H1 (cell line): Measurements from ENCODE around the gene COA1. TPM values are rescaled to one million over a fixed set of nuclear protein-coding genes. Genes with fewer than 3 reads are reported as not detected.

Source experiments
- CTCF ChIA-PET: fragments of 300-600 bp; sonication (Branson Sonifier 250); formaldehyde crosslinking; loops from one replicate; lab custom pipeline; 2021; ENCODE audit not compliant: partially characterized antibody; lab: Charles Lee
- POLR2A ChIA-PET: fragments of 300-600 bp; sonication (Branson Sonifier 250); formaldehyde crosslinking; loops from one replicate; lab custom pipeline; 2021; ENCODE audit warnings: inconsistent platforms; ENCODE audit not compliant: partially characterized antibody; lab: Charles Lee
- DNase-seq, 2 experiments: peaks; one replicate each; pipeline versions ENCODE4 v3.0.0 to v3.0.0-alpha.2; 2010 to 2022; ENCODE audit warnings: low spot score in 2 of 2, low read depth in 1 of 2, mixed read lengths in 1 of 2
- FAIRE-seq: peaks from 2 replicates; lab custom pipeline; 2011; peaks lifted over from hg19 to GRCh38; lab: Jason Lieb, UNC
- H2AFZ ChIP-seq: 2 replicates; pipeline ENCODE4 v1.8.1; 2012; ENCODE audit warnings: low read length, inconsistent platforms
- H2AK5ac ChIP-seq: 2 replicates; pipeline ENCODE4 v1.6.1; 2013; ENCODE audit warnings: low read depth, low read length
- H2BK120ac ChIP-seq: replicated peaks from 2 replicates; pipeline ENCODE3; 2013; ENCODE audit warnings: low read depth, low read length, inconsistent platforms
- H2BK12ac ChIP-seq: 2 replicates; pipeline ENCODE4 v1.6.1; 2013; ENCODE audit warnings: low read depth, low read length
- H2BK15ac ChIP-seq: 2 replicates; pipeline ENCODE4 v1.6.1; 2013; ENCODE audit warnings: low read length
- H2BK20ac ChIP-seq: 2 replicates; pipeline ENCODE4 v1.6.1; 2013; ENCODE audit warnings: low read length
- H2BK5ac ChIP-seq: 2 replicates; pipeline ENCODE4 v1.6.1; 2013; ENCODE audit warnings: low read depth, low read length
- H3K14ac ChIP-seq: 2 replicates; pipeline ENCODE4 v1.6.1; 2013; ENCODE audit warnings: inconsistent platforms; ENCODE audit not compliant: insufficient read length
- H3K18ac ChIP-seq: 2 replicates; pipeline ENCODE4 v1.6.1; 2013; ENCODE audit warnings: low read length; ENCODE audit errors: extremely low read depth
- H3K23ac ChIP-seq: 2 replicates; pipeline ENCODE4 v1.6.1; 2013; ENCODE audit warnings: inconsistent platforms; ENCODE audit not compliant: insufficient read length
- H3K23me2 ChIP-seq: 2 replicates; pipeline ENCODE4 v1.6.1; 2013; ENCODE audit warnings: low read depth, low read length
- H3K27ac ChIP-seq: 2 replicates; pipeline ENCODE4 v1.6.1; 2011; ENCODE audit warnings: low read depth, low read length, inconsistent platforms
- H3K27me3 ChIP-seq, 4 experiments: replicated peaks in 1 of 4; 1 replicate in 1 of 4; 2 replicates in 3 of 4; pipeline versions ENCODE4 v1.6.1 to v1.8.1; 2011 to 2013; ENCODE audit warnings: low read length in 3 of 4, mild to moderate bottlenecking in 3 of 4, inconsistent platforms in 2 of 4, mixed read lengths in 2 of 4, moderate library complexity in 1 of 4; ENCODE audit not compliant: control insufficient read depth in 3 of 4, insufficient read depth in 3 of 4; ENCODE audit errors: extremely low read depth in 1 of 4
- H3K36me3 ChIP-seq, 4 experiments: 2 replicates each; pipeline versions ENCODE4 v1.6.1 to v1.8.1; 2011 to 2013; ENCODE audit warnings: mild to moderate bottlenecking in 4 of 4, low read length in 3 of 4, moderate library complexity in 2 of 4, control low read depth in 1 of 4, inconsistent platforms in 1 of 4; ENCODE audit not compliant: insufficient read depth in 4 of 4, control insufficient read depth in 2 of 4
- H3K4ac ChIP-seq: replicated peaks from 2 replicates; pipeline ENCODE3; 2013; ENCODE audit warnings: low read length, low read depth, mixed read lengths, inconsistent platforms; ENCODE audit not compliant: insufficient read length
- H3K4me1 ChIP-seq, 4 experiments: replicated peaks in 1 of 4; 1 replicate in 1 of 4; 2 replicates in 3 of 4; pipeline versions ENCODE4 v1.6.1 to v1.8.1; 2011 to 2013; ENCODE audit warnings: low read length in 3 of 4, inconsistent platforms in 2 of 4, mixed read lengths in 1 of 4; ENCODE audit not compliant: insufficient read depth in 4 of 4, control insufficient read depth in 3 of 4
- H3K4me2 ChIP-seq, 2 experiments: 2 replicates each; pipeline versions ENCODE4 v1.6.1 to v1.8.1; 2011 to 2013; ENCODE audit warnings: low read depth in 2 of 2, low read length in 2 of 2, control low read depth in 1 of 2, inconsistent platforms in 1 of 2, mild to moderate bottlenecking in 1 of 2; ENCODE audit not compliant: insufficient read depth in 1 of 2
- H3K4me3 ChIP-seq, 4 experiments: fragments of 200-600, 300-600 bp in 1 of 4; sonication (generic), shearing (Covaris generic), sonication (Bioruptor Twin) in 1 of 4; 2 replicates each; pipeline versions ENCODE4 v1.5.1 to v1.8.1; 2011 to 2016; ENCODE audit warnings: low read length in 4 of 4, low read depth in 3 of 4, control low read depth in 2 of 4, inconsistent platforms in 2 of 4, mild to moderate bottlenecking in 2 of 4, mixed read lengths in 1 of 4, moderate library complexity in 1 of 4; ENCODE audit not compliant: insufficient read depth in 2 of 4; ENCODE audit errors: extremely low read depth in 1 of 4
- H3K56ac ChIP-seq: replicated peaks from 2 replicates; pipeline ENCODE3; 2013; ENCODE audit warnings: low read depth, mild to moderate bottlenecking, mixed read lengths, low read length, inconsistent platforms; ENCODE audit not compliant: insufficient read length
- H3K79me1 ChIP-seq: 2 replicates; pipeline ENCODE4 v1.6.1; 2013; ENCODE audit warnings: low read depth, low read length, control low read depth
- H3K79me2 ChIP-seq, 2 experiments: 2 replicates each; pipeline versions ENCODE4 v1.6.1 to v1.8.1; 2012 to 2013; ENCODE audit warnings: low read length in 2 of 2, mild to moderate bottlenecking in 2 of 2, inconsistent platforms in 1 of 2; ENCODE audit not compliant: insufficient read depth in 2 of 2, control insufficient read depth in 1 of 2
- H3K9ac ChIP-seq, 4 experiments: replicated peaks in 1 of 4; 1 replicate in 1 of 4; 2 replicates in 3 of 4; pipeline versions ENCODE4 v1.6.1 to v1.8.1; 2011 to 2013; ENCODE audit warnings: low read depth in 3 of 4, low read length in 3 of 4, control low read depth in 2 of 4, mild to moderate bottlenecking in 2 of 4, moderate library complexity in 2 of 4, inconsistent platforms in 1 of 4; ENCODE audit errors: extremely low read depth in 1 of 4
- H3K9me3 ChIP-seq, 2 experiments: 2 replicates each; pipeline versions ENCODE4 v1.6.1 to v1.8.1; 2012 to 2013; ENCODE audit warnings: mild to moderate bottlenecking in 2 of 2, moderate library complexity in 2 of 2, control low read depth in 1 of 2, inconsistent platforms in 1 of 2, low read depth in 1 of 2, low read length in 1 of 2, mixed read lengths in 1 of 2; ENCODE audit not compliant: insufficient read depth in 2 of 2
- H4K20me1 ChIP-seq, 2 experiments: replicated peaks in 1 of 2; 2 replicates each; pipeline versions ENCODE3 to v1.8.1; 2011 to 2013; ENCODE audit warnings: inconsistent platforms in 2 of 2, low read length in 2 of 2, mild to moderate bottlenecking in 1 of 2; ENCODE audit not compliant: insufficient read depth in 2 of 2, control insufficient read depth in 1 of 2
- H4K5ac ChIP-seq: 2 replicates; pipeline ENCODE4 v1.6.1; 2013; ENCODE audit warnings: low read length, low read depth, mixed read lengths, inconsistent platforms; ENCODE audit not compliant: insufficient read length
- H4K8ac ChIP-seq: 2 replicates; pipeline ENCODE4 v1.8.0; 2013; ENCODE audit warnings: mild to moderate bottlenecking, moderate library complexity, low read length, inconsistent platforms; ENCODE audit not compliant: insufficient read depth; ENCODE audit errors: extremely low read depth
- H4K91ac ChIP-seq: replicated peaks from 2 replicates; pipeline ENCODE3; 2013; ENCODE audit warnings: low read length, mixed read lengths, inconsistent platforms; ENCODE audit not compliant: insufficient read length
- CBX5 ChIP-seq: fragments of 300-800, 300-1000 bp; sonication (generic); IDR thresholded peaks from 2 replicates; pipeline ENCODE4 v1.7.1; 2016; ENCODE audit warnings: antibody characterized with exemption, low read length, low read depth
- TEAD4 ChIP-seq: IDR thresholded peaks from 2 replicates; pipeline ENCODE4 v1.6.1; 2012; ENCODE audit warnings: low read depth, low read length, inconsistent platforms, mixed read lengths
- WGBS, 2 experiments: shearing (Covaris generic) in 1 of 2; methylation state at CpG; one replicate each; pipeline versions ENCODE4 v1.1.6 to v1.1.7; 2013 to 2015; ENCODE audit warnings: low lambda C conversion rate in 2 of 2, mixed read lengths in 2 of 2, inconsistent platforms in 1 of 2, low coverage in 1 of 2, missing lambda C conversion rate in 1 of 2; ENCODE audit not compliant: insufficient replicate concordance in 2 of 2, insufficient coverage in 1 of 2, insufficient read length in 1 of 2; ENCODE audit errors: extremely low coverage in 1 of 2, missing lambda C conversion rate in 1 of 2; 5-methylcytosine and 5-hydroxymethylcytosine counted together
- polyA plus RNA-seq, 7 experiments: library from polyadenylated mRNA; depleted of rRNA in 3 of 7; stranded (reverse) in 5 of 7; unstranded in 2 of 7; fragments of >200 nt in 5 of 7; fragments of 200-250 nt in 2 of 7; gene quantifications; 1 replicate in 5 of 7; 2 replicates in 1 of 7; 4 replicates in 1 of 7; pipeline versions ENCODE4 v1.2.1 to v1.2.3, GENCODE V29; 2011 to 2013; ENCODE audit warnings: missing spikeins in 2 of 7, mixed read lengths in 2 of 7
- total RNA-seq: library from RNA; stranded (reverse); fragmentation: NEBNext Ultra II Directional; extraction: Animal tissue kit (Norgen Biotek cat#: 25700); gene quantifications from 2 replicates; pipeline ENCODE4 v1.2.1, GENCODE V29; 2021

Gene COA1
- total and polyA plus RNA-seq, 2 of the 8 experiments (the other 6 are each of a cell fraction or from before 2014, with no cell fraction given): 98.6 to 143 TPM

- Histone ChIP-seq H3K14ac (no peak overlapping the region), H3K79me1 (peaks cover 4% of the 10 kb centered on the region; the same call in 1 of the 2 replicates), H3K9ac (no peak overlapping the region), H3K4ac (no peak overlapping the region), H3K4me1 (peaks cover 0 to 5% (median 0%) of the 10 kb centered on the region in 4 experiments; a peak in 2 of 7 replicates), H4K91ac (no peak overlapping the region), H2BK5ac (no peak overlapping the region), H3K27ac (no peak overlapping the region), H2AFZ (no peak overlapping the region), H3K18ac (no peak overlapping the region), H4K20me1 (peaks cover 1 to 8% of the 10 kb centered on the region in 2 experiments), H3K4me3 (no peak overlapping the region), H3K79me2 (peaks cover 2 to 73% of the 10 kb centered on the region in 2 experiments), H3K9me3 (no peaks in the 10 kb centered on the region; a peak in 1 of 4 replicates), H2BK120ac (no peak overlapping the region), H2BK12ac (peak overlapping the region; percentile 22; the same call in 1 of the 2 replicates), H3K4me2 (0 out of 4 replicates have a peak overlapping the region, but pooled peaks have one; percentile 22 to 40), H2AK5ac (no peak overlapping the region), H4K8ac (no peak overlapping the region), H2BK20ac (no peak overlapping the region), H2BK15ac (no peak overlapping the region), H3K23me2 (no peaks in the 10 kb centered on the region), H4K5ac (no peak overlapping the region), H3K56ac (no peak overlapping the region), H3K23ac (no peak overlapping the region), H3K36me3 (peaks cover 0 to 3% (median under 1%) of the 10 kb centered on the region in 4 experiments; a peak in 2 of 8 replicates), H3K27me3 (no peaks in the 10 kb centered on the region)
- ChIA-PET POLR2A (interaction anchor here (0.6 to 1.6 kb wide), 4 partner anchors 14 to 812 kb away, joined by 3 to 5 read pairs (median 3); partner anchors contain the start of gene STK17A), CTCF (interaction anchor here (0.6 to 4.3 kb wide), 27 partner anchors 9 to 245 kb away, joined by 3 to 46 read pairs (median 4); partner anchors contain the start of gene STK17A)
- DNase-seq: no peak
- WGBS, 2 experiments: 53% methylated on average over 2 of the region's 2 CpGs; no CpG with 5 or more reads in 1 of the 2 experiments
- no peak for FAIRE-seq
- TF ChIP-seq TEAD4 (peak; percentile 9; the same call in 1 of the 2 replicates), CBX5 (no peak)
Observed at GRCh38 chr7:43700646-43701499, 28.4 kb downstream of the COA1 start.
